Astrocyte (in vitro differentiated cells and primary cell): Measurements from ENCODE around the gene RAP2B.

Experiments
- EZH2 ChIP-seq: IDR thresholded peaks from 2 replicates; pipeline ENCODE4 v1.6.1; 2012; ENCODE audit warnings: mild to moderate bottlenecking, low read length, inconsistent platforms; ENCODE audit not compliant: insufficient read depth
- TF ChIP-seq, protein P1 (sequence below): IDR thresholded peaks from 2 replicates; pipeline ENCODE4 v1.5.1; 2011; ENCODE audit warnings: low read depth, mild to moderate bottlenecking, inconsistent platforms, low read length, moderate library complexity; ENCODE audit not compliant: insufficient read depth

DNA sequence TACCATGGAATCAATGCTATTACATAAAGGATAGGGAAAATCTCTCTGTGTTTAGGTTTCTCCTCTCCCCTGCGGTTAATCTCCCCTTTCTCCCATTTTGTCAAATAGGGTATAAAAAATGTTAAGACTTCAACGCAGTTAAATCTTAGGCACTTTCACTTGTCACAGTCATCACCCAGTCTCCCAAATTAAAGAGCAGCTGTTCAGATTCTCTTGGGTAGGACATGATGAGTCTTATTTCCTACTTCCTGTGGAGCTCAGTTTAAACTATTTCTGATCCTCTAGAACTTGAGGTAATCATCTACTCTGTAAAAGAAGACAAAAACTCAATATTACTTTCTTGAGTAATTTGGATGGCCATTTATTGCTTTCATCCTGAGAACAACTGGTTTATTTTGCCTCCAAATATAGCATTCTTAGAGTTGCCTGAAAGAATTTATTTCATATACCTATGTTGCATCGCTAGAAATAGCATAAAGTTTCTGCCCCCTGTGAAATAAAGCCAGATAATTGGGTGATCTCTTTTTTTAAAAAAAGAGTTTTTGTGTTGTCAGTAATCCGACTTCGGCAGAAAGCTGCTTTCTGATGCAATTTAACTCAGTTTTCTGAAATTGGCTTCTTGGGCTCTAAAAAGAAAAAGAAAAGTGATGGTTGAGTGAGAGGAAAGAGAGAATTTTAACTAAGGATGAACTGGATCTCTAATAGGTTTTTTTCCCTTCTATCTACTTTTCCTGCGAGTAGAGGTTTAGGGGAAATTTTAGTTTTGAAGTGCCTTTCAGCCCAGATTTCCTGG lies 20.7 kb downstream of the RAP2B start:
- TF ChIP-seq, protein P1, sequence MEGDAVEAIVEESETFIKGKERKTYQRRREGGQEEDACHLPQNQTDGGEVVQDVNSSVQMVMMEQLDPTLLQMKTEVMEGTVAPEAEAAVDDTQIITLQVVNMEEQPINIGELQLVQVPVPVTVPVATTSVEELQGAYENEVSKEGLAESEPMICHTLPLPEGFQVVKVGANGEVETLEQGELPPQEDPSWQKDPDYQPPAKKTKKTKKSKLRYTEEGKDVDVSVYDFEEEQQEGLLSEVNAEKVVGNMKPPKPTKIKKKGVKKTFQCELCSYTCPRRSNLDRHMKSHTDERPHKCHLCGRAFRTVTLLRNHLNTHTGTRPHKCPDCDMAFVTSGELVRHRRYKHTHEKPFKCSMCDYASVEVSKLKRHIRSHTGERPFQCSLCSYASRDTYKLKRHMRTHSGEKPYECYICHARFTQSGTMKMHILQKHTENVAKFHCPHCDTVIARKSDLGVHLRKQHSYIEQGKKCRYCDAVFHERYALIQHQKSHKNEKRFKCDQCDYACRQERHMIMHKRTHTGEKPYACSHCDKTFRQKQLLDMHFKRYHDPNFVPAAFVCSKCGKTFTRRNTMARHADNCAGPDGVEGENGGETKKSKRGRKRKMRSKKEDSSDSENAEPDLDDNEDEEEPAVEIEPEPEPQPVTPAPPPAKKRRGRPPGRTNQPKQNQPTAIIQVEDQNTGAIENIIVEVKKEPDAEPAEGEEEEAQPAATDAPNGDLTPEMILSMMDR: no peak
- no peak for TF ChIP-seq EZH2
